Activated naive CD4-positive, alpha-beta T cell treated with anti-CD3 and anti-CD28 coated beads, Interleukin-2, amount 10 ng/mL, durations not matched to agents 5 hours and 36 hours (primary cell): Measurements from ENCODE around the gene CD163L1. TPM values are rescaled to one million over a fixed set of nuclear protein-coding genes. Genes with fewer than 3 reads are reported as not detected.

Experiments used
- total RNA-seq, 2 experiments: library from RNA; stranded (reverse); gene quantifications; one replicate each; pipeline ENCODE4 v1.2.3, GENCODE V29; 2021

The CD163L1 gene
- total RNA-seq, result not detected

GRCh38 chr12:7444076-7444475, at the start of gene CD163L1:
Gene CD163L1, minus strand, starts transcription at chr12:7444153. Its CDS starts 26 bp downstream, at chr12:7444127.

Other genes starting within 250 kb of the CD163L1 start
- gene ACSM4, start 140.1 kb downstream of the CD163L1 start, total RNA-seq, result not detected
- gene CD163, start 59.6 kb upstream of the CD163L1 start, total RNA-seq, result not detected
- gene APOBEC1, start 221.8 kb upstream of the CD163L1 start, total RNA-seq, result not detected